Activated CD8-positive, alpha-beta memory T cell treated with anti-CD3 and anti-CD28 coated beads, Interleukin-2, amount 50 U/mL, for 24 hours (primary cell): ENCODE data around the gene OLFM4.
"Not testable (repeated sequence)": the region's sequence is repeated elsewhere in the genome, so short reads cannot be mapped to it uniquely, and the experiment has no call there.

ENCODE experiments used
- DNase-seq: peaks from one replicate; pipeline ENCODE4 v3.0.0-alpha.2; 2020; ENCODE audit errors: extremely low read depth

Gene OLFM4, protein sequence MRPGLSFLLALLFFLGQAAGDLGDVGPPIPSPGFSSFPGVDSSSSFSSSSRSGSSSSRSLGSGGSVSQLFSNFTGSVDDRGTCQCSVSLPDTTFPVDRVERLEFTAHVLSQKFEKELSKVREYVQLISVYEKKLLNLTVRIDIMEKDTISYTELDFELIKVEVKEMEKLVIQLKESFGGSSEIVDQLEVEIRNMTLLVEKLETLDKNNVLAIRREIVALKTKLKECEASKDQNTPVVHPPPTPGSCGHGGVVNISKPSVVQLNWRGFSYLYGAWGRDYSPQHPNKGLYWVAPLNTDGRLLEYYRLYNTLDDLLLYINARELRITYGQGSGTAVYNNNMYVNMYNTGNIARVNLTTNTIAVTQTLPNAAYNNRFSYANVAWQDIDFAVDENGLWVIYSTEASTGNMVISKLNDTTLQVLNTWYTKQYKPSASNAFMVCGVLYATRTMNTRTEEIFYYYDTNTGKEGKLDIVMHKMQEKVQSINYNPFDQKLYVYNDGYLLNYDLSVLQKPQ

DNA sequence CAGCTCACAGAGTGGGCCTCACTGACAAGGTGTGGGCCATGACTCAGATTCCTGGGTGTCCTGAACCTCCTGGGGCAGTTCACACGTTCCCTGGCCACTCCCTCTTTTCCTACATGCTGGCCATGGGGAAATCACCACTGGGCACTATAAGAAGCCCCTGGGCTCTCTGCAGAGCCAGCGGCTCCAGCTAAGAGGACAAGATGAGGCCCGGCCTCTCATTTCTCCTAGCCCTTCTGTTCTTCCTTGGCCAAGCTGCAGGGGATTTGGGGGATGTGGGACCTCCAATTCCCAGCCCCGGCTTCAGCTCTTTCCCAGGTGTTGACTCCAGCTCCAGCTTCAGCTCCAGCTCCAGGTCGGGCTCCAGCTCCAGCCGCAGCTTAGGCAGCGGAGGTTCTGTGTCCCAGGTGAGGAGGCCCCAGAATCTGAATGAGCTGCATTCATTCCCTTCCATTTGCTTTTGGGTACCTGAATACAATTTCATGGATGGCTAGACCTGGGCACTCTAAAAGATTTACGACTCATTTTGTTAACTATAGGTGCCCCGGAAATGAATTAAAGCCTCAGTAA lies at the start of gene OLFM4:
Gene OLFM4, plus strand, starts transcription at position 177 of the 567 bp plus-strand sequence. Its CDS starts 24 bp downstream, at position 201.
- no peak for DNase-seq

DNA sequence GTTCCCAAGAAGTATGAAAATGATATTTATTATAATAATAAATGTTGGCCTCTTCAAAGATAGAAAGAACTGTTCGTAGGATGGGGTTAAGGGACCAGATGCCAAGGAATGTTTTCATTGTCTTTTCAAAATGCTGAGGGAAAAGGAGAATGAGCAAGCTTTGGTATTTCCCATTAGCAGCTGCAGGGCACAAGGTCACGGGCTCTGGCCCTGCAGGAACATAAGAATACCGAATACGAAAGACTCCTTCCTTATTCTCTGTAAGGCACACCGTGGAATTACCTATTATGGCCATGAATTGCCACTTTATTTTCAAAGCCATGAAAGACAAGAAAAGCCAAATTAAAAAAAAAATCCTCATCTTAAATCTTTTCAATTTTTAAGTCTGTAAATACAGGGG lies 49.6 kb upstream of the OLFM4 start:
- no peak for DNase-seq

DNA sequence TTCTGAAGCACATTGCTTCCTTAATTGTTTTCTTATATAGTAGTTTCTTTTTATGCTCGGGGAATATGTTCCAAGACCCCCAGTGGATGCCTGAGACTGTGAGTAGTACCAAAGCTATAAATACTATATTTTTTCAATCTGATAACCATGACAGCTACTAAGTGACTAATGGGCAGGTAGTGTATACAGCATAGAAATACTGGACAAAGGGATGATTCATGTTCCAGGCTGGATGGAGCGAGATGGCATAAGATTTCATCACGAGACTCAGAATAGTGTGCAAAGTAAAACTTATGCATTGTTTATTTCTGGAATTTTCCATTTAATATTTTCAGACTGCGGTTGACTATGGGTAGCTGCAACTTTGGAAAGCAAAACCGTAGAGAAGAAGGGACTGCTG lies 47.9 kb upstream of the OLFM4 start:
- DNase-seq = no peak

DNA sequence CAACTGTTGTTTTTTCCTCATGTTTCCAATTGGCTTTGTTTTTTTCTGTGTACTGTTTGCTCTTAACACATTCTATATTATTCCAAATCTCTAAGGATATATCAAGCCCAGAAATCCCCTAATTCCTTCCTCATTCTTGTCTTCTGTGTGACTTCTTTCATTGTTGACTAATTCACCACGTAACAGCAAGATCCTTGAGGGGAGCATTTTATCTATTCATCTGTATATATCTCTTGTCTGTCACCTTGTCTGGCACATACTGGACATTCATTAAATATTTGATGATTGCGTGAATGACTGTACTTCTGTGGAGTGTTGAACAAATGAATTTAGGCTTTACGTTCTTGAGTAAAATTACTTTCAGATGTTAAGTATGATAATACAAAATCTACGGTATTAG lies 44.8 kb upstream of the OLFM4 start:
- DNase-seq = no peak

DNA sequence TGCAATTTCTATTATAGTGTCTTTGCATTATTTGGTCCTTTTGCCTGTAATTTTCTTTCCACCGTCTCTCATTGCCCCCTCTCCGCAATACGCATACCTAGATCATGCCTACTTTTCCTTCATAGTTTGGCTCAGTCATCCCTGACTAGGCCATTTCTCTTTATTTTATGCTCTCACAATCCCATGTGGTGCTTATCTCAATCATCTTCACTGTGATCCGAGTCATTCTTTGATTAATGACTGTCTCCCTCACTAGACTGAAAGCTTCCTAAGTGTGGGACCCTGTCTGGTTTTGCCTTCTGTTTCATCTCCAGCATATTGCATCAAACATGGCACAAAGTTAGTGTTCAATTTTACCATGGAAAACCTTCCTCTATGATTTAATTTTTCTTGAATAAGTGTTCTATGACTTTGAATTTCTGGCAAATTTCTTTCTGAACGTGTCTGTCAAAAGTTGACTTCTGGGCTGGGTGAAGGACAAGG lies 43.7 kb upstream of the OLFM4 start:
- DNase-seq = no peak

DNA sequence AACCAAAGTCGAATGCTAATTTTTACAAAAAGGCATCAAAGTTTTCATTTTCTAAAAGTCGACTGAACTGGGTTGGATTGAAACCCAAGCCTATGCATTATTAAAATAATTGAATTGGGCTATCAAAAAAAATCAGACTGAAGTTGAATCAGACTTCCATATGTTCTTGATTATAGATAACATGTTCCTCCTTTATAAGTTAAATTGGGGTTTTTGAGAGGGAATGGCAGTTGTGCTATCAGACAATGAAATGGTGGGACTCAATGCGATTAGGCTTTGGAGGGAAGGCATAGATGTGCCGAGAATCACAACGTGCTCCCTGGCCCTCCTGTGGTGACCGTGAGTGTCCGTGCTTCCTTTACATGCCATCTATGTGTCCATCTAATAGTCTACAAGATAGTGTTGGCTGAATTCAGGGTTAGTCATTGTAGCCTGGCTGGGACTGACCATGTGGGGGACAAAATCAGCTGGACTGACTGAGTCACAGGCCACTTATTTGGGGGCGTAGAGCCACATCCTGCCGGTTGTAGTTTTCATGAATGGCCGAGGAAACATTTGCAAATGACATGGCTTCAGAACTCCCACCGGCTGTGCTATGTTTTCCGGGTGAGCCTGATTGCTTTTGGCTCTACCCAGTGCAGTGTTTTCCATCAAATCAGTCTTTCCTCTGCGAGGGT lies 37.1 kb upstream of the OLFM4 start:
- DNase-seq = no peak

DNA sequence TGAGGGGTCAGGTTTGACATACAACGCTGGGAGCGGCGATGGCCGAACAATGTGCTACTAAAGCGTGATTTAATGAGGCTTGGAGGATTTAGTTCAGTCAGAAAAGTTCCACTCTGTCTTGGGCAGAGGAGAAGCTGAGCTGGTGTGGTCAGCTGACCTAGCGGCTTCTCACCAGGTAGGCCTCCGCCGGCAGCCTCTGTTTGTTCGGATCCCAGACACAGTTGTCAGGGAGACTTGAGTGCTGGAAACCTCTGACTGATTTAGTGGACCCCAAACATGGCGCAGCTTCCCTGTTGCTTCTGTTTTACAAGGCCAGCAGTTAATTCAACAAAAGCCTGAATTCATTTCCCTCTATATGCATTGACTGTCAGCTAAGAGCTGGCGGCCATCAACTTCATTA lies 36.5 kb upstream of the OLFM4 start:
- no peak for DNase-seq

DNA sequence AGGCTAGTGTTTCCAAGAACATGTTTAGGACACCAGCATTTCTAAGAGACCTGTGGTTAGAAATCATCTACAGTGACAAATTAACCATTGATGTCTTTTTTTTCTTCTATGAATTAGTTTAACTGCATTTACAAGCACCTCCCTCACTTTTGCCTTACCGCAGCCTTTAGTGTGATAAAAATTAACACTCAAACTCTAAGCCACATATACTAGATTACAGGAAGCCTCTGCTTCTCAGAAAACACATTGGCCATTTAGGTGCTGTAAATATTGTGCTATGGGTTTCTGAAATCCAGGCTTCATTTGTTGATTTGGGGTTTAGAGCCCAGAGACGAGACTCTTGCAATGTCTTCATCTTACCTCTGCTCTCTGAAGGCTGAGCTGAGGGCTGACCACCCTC lies 34.6 kb upstream of the OLFM4 start:
- DNase-seq = no peak

DNA sequence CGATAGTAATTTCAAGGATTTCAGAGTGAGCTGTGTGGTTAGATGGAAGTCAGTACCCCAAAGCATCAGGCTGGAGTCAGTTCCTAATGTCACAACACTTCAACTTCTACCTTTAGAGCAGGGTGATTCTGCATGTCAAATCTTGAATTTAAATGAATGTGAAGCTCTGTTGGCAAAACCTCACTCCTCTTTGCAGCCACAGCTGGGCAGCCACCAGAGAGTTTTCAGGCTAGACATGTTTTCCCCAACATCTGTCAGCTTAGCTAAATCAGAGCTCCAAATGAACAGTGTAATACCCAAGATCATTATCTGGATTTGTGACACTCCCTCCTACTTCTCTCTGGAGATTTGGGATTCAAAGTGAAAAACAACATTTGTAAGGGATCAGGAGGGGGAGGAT lies 33.7 kb upstream of the OLFM4 start:
- DNase-seq = no peak

DNA sequence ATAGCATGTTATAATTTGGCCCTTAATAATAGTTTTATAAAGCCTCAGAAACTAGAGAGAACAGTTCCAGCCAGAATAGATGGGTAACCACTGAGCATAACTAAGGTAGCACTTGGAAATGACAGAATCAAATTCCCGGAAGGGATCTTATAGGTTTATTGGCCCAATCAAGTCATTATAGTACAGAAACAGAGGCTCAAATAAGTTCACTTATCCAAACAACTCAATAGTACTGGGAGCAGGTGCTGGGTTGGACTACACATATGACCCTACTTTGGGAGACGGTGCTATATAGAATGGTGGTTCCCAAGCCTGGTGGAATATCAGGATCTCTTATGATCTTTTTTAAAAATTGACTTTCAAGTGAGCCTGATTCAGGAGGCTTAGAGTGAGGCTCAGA lies 32.7 kb upstream of the OLFM4 start:
- no peak for DNase-seq

DNA sequence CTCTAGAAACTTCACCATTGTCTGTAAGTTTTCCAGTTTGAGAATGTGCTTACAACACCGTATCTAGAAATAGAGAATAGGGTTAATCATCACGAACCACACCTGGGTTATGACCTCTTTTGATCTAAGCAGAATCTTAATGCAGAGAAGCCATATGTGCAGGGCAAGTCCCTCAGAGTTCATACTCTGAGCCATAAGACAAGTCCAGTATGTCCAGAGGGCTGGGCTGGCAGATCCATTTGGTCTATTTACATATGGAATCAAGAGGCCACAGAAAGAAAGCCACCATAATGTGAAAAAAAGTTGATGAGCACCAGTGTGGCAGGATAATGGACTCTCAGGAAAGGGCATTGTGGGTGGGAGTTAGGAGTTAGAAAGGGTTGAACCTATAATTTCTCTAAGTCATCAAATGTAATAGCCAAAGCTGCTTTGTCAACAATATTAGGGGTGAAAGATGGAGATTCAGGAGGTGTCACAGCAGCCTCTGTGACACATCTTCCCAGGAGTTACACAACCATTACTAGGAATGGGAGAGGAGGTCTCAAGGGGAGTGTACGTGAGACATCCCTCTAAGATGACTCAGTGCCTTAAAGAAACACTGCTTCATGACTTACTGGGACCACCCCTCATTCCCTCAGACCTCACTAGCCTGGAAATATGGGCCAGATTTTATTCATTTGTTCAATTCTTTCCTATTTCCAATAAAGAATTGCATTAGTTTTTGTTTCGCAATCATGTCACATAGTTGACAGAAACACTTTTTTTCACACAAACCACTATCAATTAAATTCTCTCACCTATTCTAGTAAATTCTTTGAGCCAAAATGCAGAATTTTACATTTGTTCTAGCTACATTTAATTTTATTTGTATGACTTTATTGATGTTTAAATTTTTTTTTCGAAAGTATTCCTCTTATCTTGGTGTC lies 30.4 kb upstream of the OLFM4 start:
- no peak for DNase-seq

DNA sequence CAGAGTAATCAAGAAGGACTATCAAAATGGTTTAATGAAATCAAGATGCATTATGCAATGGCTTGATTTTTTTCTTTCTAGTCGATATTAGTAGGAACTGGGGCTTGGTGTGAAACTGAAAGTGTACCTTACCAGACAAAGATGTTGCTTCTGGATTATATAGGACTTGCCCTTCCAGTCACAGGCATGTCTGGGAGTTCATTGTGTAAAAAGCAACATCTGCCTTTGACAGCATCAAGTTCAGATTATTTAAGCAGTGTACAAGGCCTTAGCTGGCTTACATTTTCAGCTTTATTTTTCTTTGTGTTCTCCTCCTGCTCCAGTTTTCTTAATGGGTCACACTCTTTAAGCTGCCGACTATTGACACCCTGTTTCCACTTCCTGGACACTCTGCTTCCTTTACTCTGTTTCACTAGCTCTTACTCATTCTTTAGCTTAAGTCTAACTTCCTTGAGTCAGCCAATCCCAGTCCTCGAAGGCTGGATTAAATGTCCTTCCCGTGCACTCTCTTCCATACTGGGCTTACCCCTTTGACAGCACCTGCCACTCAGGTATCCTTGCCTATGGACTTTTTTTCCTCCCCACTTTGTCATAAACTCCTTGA lies 29.4 kb upstream of the OLFM4 start:
- no peak for DNase-seq

DNA sequence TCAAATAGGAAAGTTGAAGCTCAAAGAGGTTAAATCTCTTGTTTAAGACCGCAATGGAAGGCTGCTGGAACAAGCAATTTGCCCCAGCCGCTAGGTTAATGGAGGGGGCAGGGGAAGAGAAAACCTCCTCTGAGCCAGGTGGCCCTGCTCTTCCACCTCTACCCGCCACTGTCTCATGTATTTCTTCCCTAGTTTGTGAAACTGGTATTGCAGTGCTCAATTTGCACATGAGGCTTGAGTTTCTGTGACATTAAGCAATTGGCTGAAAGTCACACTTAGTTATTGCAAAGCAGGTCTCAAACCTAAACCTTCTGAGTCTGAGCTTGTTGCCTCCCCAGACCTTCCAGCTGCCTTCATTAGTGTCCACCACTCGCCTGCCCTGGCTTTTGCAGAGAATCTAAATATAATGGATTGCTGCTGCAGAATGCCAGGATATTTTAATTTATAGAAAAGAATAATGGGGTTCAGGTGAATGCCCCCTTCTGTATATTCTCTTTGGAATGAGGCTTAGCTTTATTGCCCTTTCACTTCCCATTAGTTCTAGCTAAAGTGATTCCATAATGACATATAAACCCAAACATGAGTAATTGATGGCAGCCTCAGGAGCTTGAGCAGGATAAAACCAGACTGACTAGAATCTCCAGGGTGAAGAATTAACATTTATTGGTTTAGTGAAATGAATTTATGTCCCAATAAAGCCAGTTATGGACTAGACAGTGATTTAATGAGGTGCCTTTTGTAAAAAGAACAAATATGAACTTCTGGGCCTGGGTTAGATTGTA lies 27.0 kb upstream of the OLFM4 start:
- DNase-seq = no peak

DNA sequence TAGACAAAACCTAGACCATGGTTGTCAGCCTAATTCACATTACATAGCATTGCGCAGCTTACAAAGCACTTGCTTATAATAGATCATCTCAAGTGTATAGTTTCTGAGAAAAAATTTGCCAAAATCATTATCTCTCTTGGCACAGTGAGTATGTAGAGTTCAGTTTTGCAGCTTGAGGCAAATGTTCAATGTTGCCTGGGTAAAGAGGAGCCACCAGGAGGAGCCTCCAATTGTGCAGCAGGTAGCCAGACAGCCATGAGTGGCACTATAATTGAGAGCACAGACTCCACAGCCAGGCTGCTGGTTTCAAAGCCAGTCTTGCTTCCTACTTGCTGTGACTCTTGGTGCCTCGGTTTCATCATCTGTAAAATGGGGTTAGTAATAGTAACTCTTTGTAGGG lies 24.0 kb upstream of the OLFM4 start:
- DNase-seq = no peak

DNA sequence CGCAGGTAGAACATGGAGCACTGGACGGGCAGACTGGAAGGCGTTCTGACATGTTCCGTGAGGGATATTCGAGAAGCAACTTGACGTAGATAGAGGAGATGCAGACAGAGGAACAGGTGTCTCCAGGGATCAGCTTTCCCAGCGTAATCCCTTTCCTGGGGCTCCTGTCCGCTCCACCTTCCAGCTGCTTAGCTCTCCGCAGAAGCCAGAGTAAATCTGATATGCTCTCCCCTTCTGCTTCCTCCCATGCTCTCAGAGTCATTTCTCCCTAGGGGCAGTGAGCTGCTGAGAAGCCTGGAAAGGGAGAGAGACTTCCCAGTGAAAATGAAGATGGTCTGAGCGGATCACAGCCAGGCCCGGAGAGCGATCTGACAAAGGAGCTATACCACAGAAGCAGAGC lies 23.0 kb upstream of the OLFM4 start:
- no peak for DNase-seq

DNA sequence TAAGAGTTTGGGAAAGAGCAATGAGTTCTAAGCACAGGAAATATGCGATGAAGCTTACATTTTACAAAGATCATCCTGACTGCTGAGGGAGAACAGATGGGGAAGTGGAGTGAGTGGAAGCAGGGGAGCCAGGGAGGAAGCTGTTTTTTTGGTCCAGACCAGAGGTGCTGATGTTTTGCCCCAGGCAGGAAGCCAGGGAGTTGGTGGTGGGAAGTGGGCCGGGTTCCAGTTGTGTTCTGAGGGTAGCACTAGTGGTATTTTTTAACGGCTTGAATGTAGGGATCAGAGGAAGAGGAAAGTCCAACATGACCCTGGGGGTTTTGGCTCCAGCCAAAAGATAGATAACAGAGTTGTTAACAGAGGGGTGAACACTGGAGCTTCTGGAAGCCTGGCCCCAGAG lies 20.7 kb upstream of the OLFM4 start:
- no peak for DNase-seq

DNA sequence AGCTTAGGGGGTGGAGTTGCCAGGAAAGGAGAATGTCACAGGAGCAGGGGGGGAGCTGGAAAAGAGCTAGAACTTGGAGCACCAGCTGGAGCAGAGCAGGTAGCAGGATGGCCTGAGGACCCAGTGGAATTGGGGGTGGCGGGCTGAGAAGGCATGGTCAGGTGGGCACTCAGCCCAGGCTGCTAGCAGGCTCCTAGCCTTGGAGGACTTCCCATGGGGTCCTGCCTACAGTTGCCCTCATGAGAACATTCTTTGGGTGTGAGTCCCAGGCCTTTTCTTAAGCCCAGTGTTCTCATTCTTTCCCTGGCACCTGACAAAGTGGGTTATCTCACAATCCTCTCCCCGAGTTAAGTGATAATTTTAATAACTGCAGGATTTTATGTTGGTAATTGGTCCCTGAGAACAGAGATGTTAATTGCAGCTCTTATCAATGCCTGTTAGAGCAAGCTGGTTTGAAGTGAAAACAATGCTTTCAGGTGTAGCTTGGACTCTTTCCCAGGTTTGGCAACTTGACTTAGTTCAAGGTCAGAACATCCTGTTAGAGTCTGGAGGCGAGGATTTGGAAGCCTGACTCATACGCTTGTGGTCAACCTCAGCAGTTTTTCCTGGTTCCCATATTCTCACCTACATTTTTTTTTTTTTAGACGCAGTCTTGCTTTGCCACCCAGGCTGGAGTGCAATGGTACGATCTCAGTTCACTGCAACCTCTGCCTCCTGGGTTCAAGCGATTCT lies 18.1 kb upstream of the OLFM4 start:
- no peak for DNase-seq

DNA sequence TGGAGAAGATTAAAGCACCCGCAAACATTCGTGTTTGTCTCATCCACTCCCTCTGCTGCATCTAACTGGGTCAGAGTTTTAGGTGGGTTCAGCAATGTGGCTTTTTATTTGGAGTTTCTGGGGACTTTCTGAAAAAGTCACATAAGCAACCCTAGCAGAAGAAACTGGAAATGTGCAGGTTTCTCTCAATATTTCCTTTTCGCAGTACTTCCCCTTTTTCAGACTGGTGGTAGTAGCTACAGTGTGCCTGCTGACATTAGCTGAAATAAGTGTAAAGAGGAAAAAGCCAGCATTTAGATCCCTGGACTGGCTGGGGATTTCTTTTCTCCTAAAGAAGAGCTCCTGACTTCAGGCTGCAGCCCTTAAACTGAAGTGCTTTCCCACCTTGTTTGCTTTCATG lies 15.9 kb upstream of the OLFM4 start:
- DNase-seq = no peak

DNA sequence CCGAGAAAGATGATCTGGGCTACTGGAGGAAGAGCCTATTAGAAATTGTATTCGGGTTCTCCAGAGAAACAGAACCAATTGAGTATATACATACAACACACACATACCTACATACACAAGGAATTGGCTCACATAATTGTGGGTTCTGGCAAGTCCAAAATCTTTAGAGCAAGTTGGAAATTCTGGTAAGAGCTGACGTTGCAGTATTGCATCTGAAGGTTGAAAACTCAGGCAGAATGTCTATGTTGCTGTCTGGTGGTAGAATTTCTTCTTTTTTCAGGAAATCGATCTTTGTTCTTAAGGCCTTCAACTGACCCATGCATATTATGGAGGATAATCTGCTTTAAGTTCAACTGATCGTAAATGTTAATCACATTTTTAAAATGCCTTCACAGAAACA lies 15.5 kb upstream of the OLFM4 start:
- no peak for DNase-seq

DNA sequence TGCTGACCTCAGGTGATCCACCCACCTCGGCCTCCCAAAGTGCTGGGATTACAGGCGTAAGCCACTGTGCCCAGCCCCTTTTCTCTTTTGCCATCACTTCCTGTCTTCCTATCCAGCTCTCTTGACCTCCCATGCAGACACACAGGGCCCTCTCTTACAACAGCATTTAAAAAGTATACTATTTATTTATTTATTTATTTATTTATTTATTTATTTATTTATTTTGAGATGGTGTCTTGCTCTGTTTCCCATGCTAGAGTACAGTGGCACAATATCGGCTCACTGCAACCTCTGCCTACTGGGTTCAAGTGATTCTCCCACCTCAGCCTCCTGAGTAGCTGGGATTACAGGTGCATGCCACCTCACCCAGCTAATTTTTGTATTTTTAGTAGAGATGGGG lies 14.6 kb upstream of the OLFM4 start:
- not testable (repeated sequence) for DNase-seq
